ENCODE measurements around the gene PEX11G. TPM values are rescaled to one million over a fixed set of nuclear protein-coding genes. Genes with fewer than 3 reads are reported as not detected.

Gene PEX11G
- total and polyA plus RNA-seq, 2 of the 8 experiments (the other 6 are each of a cell fraction or from before 2014, with no cell fraction given), result 2.1 to 4.3 TPM

- H3K79me2 ChIP-seq (ENCODE audit: control insufficient read depth in 1 of 2, insufficient read depth in 2 of 2, low read length in 2 of 2), result no peaks in the 10 kb centered on the region
- H4K20me1 ChIP-seq (replicated peaks in 1 of 2; ENCODE audit: control insufficient read depth in 1 of 2, insufficient read depth in 2 of 2, low read length in 2 of 2), result no peaks in the 10 kb centered on the region
- H4K8ac ChIP-seq (ENCODE audit: extremely low read depth, insufficient read depth, low read length), result no peak overlapping the region
- no peak overlapping the region for H2BK120ac ChIP-seq (replicated peaks; ENCODE audit: low read depth, low read length)
- H3K4me1 ChIP-seq (replicated peaks in 1 of 4; ENCODE audit: control insufficient read depth in 3 of 4, insufficient read depth in 4 of 4, low read length in 3 of 4), result no peaks in the 10 kb centered on the region
- H3K4ac ChIP-seq (replicated peaks; ENCODE audit: insufficient read length, low read depth, low read length), result no peak overlapping the region
- DNase-seq (ENCODE audit: low read depth in 1 of 2, low spot score in 2 of 2) (peak in 1 of 2 experiments; percentile 64), FAIRE-seq (no peak)
- no peak overlapping the region for H3K9ac ChIP-seq (replicated peaks in 1 of 4; ENCODE audit: extremely low read depth in 1 of 4, low read depth in 3 of 4, low read length in 3 of 4)
- H3K4me2 ChIP-seq (ENCODE audit: insufficient read depth in 1 of 2, low read depth in 2 of 2, low read length in 2 of 2), result no peak overlapping the region
- H3K56ac ChIP-seq (replicated peaks; ENCODE audit: insufficient read length, low read depth, low read length), result no peak overlapping the region
- no peak overlapping the region for H2AFZ ChIP-seq (ENCODE audit: low read length)
- H3K27ac ChIP-seq (ENCODE audit: low read depth, low read length), result no peak overlapping the region
- H3K14ac ChIP-seq (ENCODE audit: insufficient read length), result no peak overlapping the region
- H3K9me3 ChIP-seq (ENCODE audit: insufficient read depth in 2 of 2, low read depth in 1 of 2, low read length in 1 of 2), result no peaks in the 10 kb centered on the region
- no peak overlapping the region for H2AK5ac ChIP-seq (ENCODE audit: low read depth, low read length)
- peaks cover 3 to 14% (median 11%) of the 10 kb centered on the region in 4 experiments; a peak in 6 of 8 replicates for H3K36me3 ChIP-seq (ENCODE audit: control insufficient read depth in 2 of 4, insufficient read depth in 4 of 4, low read length in 3 of 4)
- H2BK5ac ChIP-seq (ENCODE audit: low read depth, low read length), result no peak overlapping the region
- WGBS, 2 experiments (ENCODE audit: extremely low coverage in 1 of 2, insufficient coverage in 1 of 2, insufficient read length in 1 of 2, insufficient replicate concordance in 2 of 2, low coverage in 1 of 2, low lambda C conversion rate in 2 of 2, missing lambda C conversion rate in 1 of 2), result 90% methylated on average over 22 of the region's 28 CpGs; no CpG with 5 or more reads in 1 of the 2 experiments
- H3K23ac ChIP-seq (ENCODE audit: insufficient read length), result no peak overlapping the region
- H3K23me2 ChIP-seq (ENCODE audit: low read depth, low read length), result 0 out of 2 replicates have a peak, but pooled peaks cover 2% of the 10 kb centered on the region
- no peak overlapping the region for H2BK15ac ChIP-seq (ENCODE audit: low read length)
- H3K27me3 ChIP-seq (replicated peaks in 1 of 4; ENCODE audit: control insufficient read depth in 3 of 4, extremely low read depth in 1 of 4, insufficient read depth in 3 of 4, low read length in 3 of 4), result no peaks in the 10 kb centered on the region; a peak in 1 of 7 replicates
- no peak overlapping the region for H4K91ac ChIP-seq (replicated peaks; ENCODE audit: insufficient read length, low read length)
- H2BK12ac ChIP-seq (ENCODE audit: low read depth, low read length), result no peak overlapping the region
- H4K5ac ChIP-seq (ENCODE audit: insufficient read length, low read depth, low read length), result no peak overlapping the region
- no peak overlapping the region for H2BK20ac ChIP-seq (ENCODE audit: low read length)
- TF ChIP-seq CTCF (IDR thresholded peaks at IDR 0.05; ENCODE audit: control extremely low read depth in 1 of 3, insufficient read depth in 1 of 3, low read depth in 1 of 3, low read length in 3 of 3), result peak; percentile 34 to 67 (median 45)
- no peak for TF ChIP-seq SP1 (IDR thresholded peaks at IDR 0.05; ENCODE audit: low read depth, low read length)
- TF ChIP-seq RAD21 (IDR thresholded peaks at IDR 0.05 in 1 of 2, conservative IDR thresholded peaks at IDR 0.05 in 1 of 2; ENCODE audit: low read depth in 2 of 2, low read length in 2 of 2), result peak; percentile 35 to 51; a peak in 3 of 4 replicates
- peak; percentile 78 for TF ChIP-seq TEAD4 (IDR thresholded peaks at IDR 0.05; ENCODE audit: low read depth, low read length)
- TF ChIP-seq YY1 (IDR thresholded peaks at IDR 0.05; ENCODE audit: low read depth, low read length), result no peak
- ChIA-PET CTCF (ENCODE audit: partially characterized antibody) (interaction anchor here (0.7 to 2.4 kb wide), 20 partner anchors 10 to 108 kb away, joined by 3 to 11 read pairs (median 4); partner anchors contain the start of genes MCOLN1 and PEX11G), POLR2A (ENCODE audit: partially characterized antibody) (interaction anchor here (0.8 to 1.2 kb wide), 2 partner anchors 19 to 89 kb away, joined by 3 read pairs; no protein-coding TSS in a partner anchor)
- no peak overlapping the region for H3K4me3 ChIP-seq (ENCODE audit: extremely low read depth in 1 of 4, insufficient read depth in 2 of 4, low read depth in 3 of 4, low read length in 4 of 4)
- no peaks in the 10 kb centered on the region for H3K79me1 ChIP-seq (ENCODE audit: low read depth, low read length)
- H3K18ac ChIP-seq (ENCODE audit: extremely low read depth, low read length), result no peak overlapping the region
Observed at GRCh38 chr19:7461841-7462629, 26.8 kb downstream of the PEX11G start.
